IMR-90 (cell line): ENCODE measurements around the gene ISG20L2. TPM values are rescaled to one million over a fixed set of nuclear protein-coding genes. Genes with fewer than 3 reads are reported as not detected.

Source experiments
- ATAC-seq: fragments of 200-7000 bp; cut with Tn5 transposase; 2 replicates; pipeline ENCODE4 v1.9.1; 2020; ENCODE audit warnings: low read depth, mild to moderate bottlenecking, moderate library complexity
- BruUV-seq: library from RNA; stranded (reverse); fragments of 400-500 nt; replicated peaks from 2 replicates; lab custom pipeline; 2021; lab: Mats Ljungman, UMichigan
- CTCF ChIA-PET: fragments of 300-600 bp; formaldehyde crosslinking; extraction: SDS; loops from one replicate; lab custom pipeline; 2021; ENCODE audit warnings: antibody characterized with exemption; lab: Yijun Ruan, JAX
- POLR2A ChIA-PET: fragments of 300-600 bp; sonication (Branson Sonifier 250); formaldehyde crosslinking; loops from one replicate; lab custom pipeline; 2022; ENCODE audit warnings: antibody characterized with exemption; ENCODE audit not compliant: unreplicated experiment; lab: Charles Lee
- DNase-seq: peaks from one replicate; pipeline ENCODE4 v3.0.0; 2013
- H2AFZ ChIP-seq: replicated peaks from 2 replicates; pipeline ENCODE3; 2013; ENCODE audit warnings: low read length, mild to moderate bottlenecking; ENCODE audit not compliant: poor library complexity
- H2AK5ac ChIP-seq: 2 replicates; pipeline ENCODE4 v1.6.1; 2013; ENCODE audit warnings: low read depth, low read length, inconsistent platforms
- H2AK9ac ChIP-seq: replicated peaks from 2 replicates; pipeline ENCODE3; 2013; ENCODE audit warnings: mild to moderate bottlenecking, low read depth, low read length, moderate library complexity; ENCODE audit not compliant: poor library complexity
- H2BK120ac ChIP-seq: 2 replicates; pipeline ENCODE4 v1.6.1; 2013; ENCODE audit warnings: low read depth, low read length, inconsistent platforms
- H2BK15ac ChIP-seq: 3 replicates; pipeline ENCODE4 v1.6.1; 2013; ENCODE audit warnings: low read depth, low read length, inconsistent platforms
- H2BK20ac ChIP-seq: 2 replicates; pipeline ENCODE4 v1.6.1; 2013; ENCODE audit warnings: low read depth, mild to moderate bottlenecking, inconsistent platforms, low read length, moderate library complexity
- H2BK5ac ChIP-seq: 2 replicates; pipeline ENCODE4 v1.6.1; 2013; ENCODE audit warnings: mild to moderate bottlenecking, low read depth, low read length, inconsistent platforms; ENCODE audit not compliant: poor library complexity, severe bottlenecking
- H3K14ac ChIP-seq: replicated peaks from 2 replicates; pipeline ENCODE4 v1.6.1; 2013; ENCODE audit warnings: low read depth, low read length, inconsistent platforms
- H3K18ac ChIP-seq: 2 replicates; pipeline ENCODE4 v1.6.1; 2013; ENCODE audit warnings: low read depth, low read length, control low read depth
- H3K23ac ChIP-seq: 2 replicates; pipeline ENCODE4 v1.6.1; 2013; ENCODE audit warnings: low read depth, low read length, inconsistent platforms
- H3K27ac ChIP-seq: 2 replicates; pipeline ENCODE4 v1.5.1; 2013; ENCODE audit warnings: mild to moderate bottlenecking, control low read depth, low read length; ENCODE audit not compliant: insufficient read depth
- H3K27me3 ChIP-seq: 2 replicates; pipeline ENCODE4 v1.6.1; 2013; ENCODE audit warnings: low read length; ENCODE audit not compliant: control insufficient read depth, insufficient read depth
- H3K36me3 ChIP-seq: 2 replicates; pipeline ENCODE4 v1.6.1; 2013; ENCODE audit warnings: low read length, mixed read lengths; ENCODE audit not compliant: control insufficient read depth, insufficient read depth
- H3K4ac ChIP-seq: 2 replicates; pipeline ENCODE4 v1.6.1; 2013; ENCODE audit warnings: low read depth, low read length, inconsistent platforms
- H3K4me1 ChIP-seq: 2 replicates; pipeline ENCODE4 v1.6.1; 2013; ENCODE audit warnings: low read length, mixed read lengths; ENCODE audit not compliant: control insufficient read depth, insufficient read depth
- H3K4me2 ChIP-seq: 2 replicates; pipeline ENCODE4 v1.6.1; 2013; ENCODE audit warnings: low read depth, mild to moderate bottlenecking, control low read depth, low read length, moderate library complexity
- H3K4me3 ChIP-seq: 2 replicates; pipeline ENCODE4 v1.5.1; 2013; ENCODE audit warnings: low read depth, mild to moderate bottlenecking, control low read depth, low read length, moderate library complexity; ENCODE audit not compliant: insufficient read depth
- H3K56ac ChIP-seq: 2 replicates; pipeline ENCODE4 v1.6.1; 2013; ENCODE audit warnings: low read length, inconsistent platforms; ENCODE audit not compliant: insufficient read depth; ENCODE audit errors: extremely low read depth
- H3K79me1 ChIP-seq, 2 experiments: 2 replicates each; pipeline ENCODE4 v1.6.1; 2013; ENCODE audit warnings: low read length in 2 of 2, inconsistent platforms in 1 of 2, low read depth in 1 of 2
- H3K9ac ChIP-seq: 2 replicates; pipeline ENCODE4 v1.6.1; 2013; ENCODE audit warnings: low read depth, low read length, control low read depth
- H3K9me1 ChIP-seq: 2 replicates; pipeline ENCODE4 v1.6.1; 2013; ENCODE audit warnings: low read length, inconsistent platforms; ENCODE audit not compliant: insufficient read depth
- H3K9me3 ChIP-seq: 2 replicates; pipeline ENCODE4 v1.6.1; 2013; ENCODE audit warnings: low read length; ENCODE audit not compliant: control insufficient read depth, insufficient read depth
- H4K20me1 ChIP-seq: 2 replicates; pipeline ENCODE4 v1.6.1; 2013; ENCODE audit warnings: low read length, inconsistent platforms; ENCODE audit not compliant: insufficient read depth
- H4K5ac ChIP-seq: 2 replicates; pipeline ENCODE4 v1.6.1; 2013; ENCODE audit warnings: mild to moderate bottlenecking, low read depth, low read length, control low read depth
- H4K8ac ChIP-seq, 2 experiments: 2 replicates each; pipeline ENCODE4 v1.6.1; 2013; ENCODE audit warnings: low read depth in 2 of 2, low read length in 2 of 2, control low read depth in 1 of 2, inconsistent platforms in 1 of 2
- H4K91ac ChIP-seq: 2 replicates; pipeline ENCODE4 v1.6.1; 2013; ENCODE audit warnings: low read depth, low read length, inconsistent platforms; ENCODE audit not compliant: insufficient read depth
- BHLHE40 ChIP-seq: fragments of 150-350 bp; IDR thresholded peaks from 2 replicates; pipeline ENCODE4 v1.6.1; 2016; ENCODE audit warnings: mild to moderate bottlenecking, low read depth, low read length
- CEBPB ChIP-seq: IDR thresholded peaks from 2 replicates; pipeline ENCODE4 v1.6.1; 2012; ENCODE audit warnings: low read depth, low read length, improper control_type of control experiment
- CHD1 ChIP-seq: IDR thresholded peaks from 2 replicates; pipeline ENCODE4 v1.6.1; 2012; ENCODE audit warnings: low read depth, low read length, improper control_type of control experiment
- CTCF ChIP-seq: conservative IDR thresholded peaks from 2 replicates; pipeline ENCODE4 v1.5.1; 2012; ENCODE audit warnings: mild to moderate bottlenecking, low read depth, low read length, improper control_type of control experiment
- MAFK ChIP-seq: IDR thresholded peaks from 2 replicates; pipeline ENCODE4 v1.6.1; 2012; ENCODE audit warnings: low read depth, low read length, improper control_type of control experiment
- NFE2L2 ChIP-seq: fragments of 150-350 bp; IDR thresholded peaks from 2 replicates; pipeline ENCODE4 v1.6.1; 2016; ENCODE audit warnings: low read depth, mild to moderate bottlenecking, low read length
- POLR2A ChIP-seq: IDR thresholded peaks from 2 replicates; pipeline ENCODE4 v1.6.1; 2012; ENCODE audit warnings: mild to moderate bottlenecking, low read depth, low read length
- RCOR1 ChIP-seq: IDR thresholded peaks from 2 replicates; pipeline ENCODE4 v1.6.1; 2012; ENCODE audit warnings: mild to moderate bottlenecking, low read length, improper control_type of control experiment; ENCODE audit not compliant: insufficient replicate concordance
- RFX5 ChIP-seq: IDR thresholded peaks from 2 replicates; pipeline ENCODE4 v1.8.0; 2012; ENCODE audit warnings: low read depth, mild to moderate bottlenecking, low read length, moderate library complexity
- USF2 ChIP-seq: fragments of 150-350 bp; IDR thresholded peaks from 2 replicates; pipeline ENCODE4 v1.6.1; 2017; ENCODE audit warnings: mild to moderate bottlenecking, antibody characterized with exemption, low read length, low read depth
- WGBS, 2 experiments: methylation state at CpG; one replicate each; pipeline versions ENCODE4 v1.1.5 to v1.1.7; 2013; ENCODE audit warnings: missing lambda C conversion rate in 2 of 2; ENCODE audit not compliant: insufficient read length in 1 of 2; ENCODE audit errors: extremely low coverage in 2 of 2; 5-methylcytosine and 5-hydroxymethylcytosine counted together
- dilution Hi-C: fragments of 300-500 bp; cut with HindIII; formaldehyde crosslinking; loops from one replicate; pipeline ENCODE4 v1.14.3; 2018; ENCODE audit warnings: low sequenced_read_pairs; ENCODE audit not compliant: unreplicated experiment
- in situ Hi-C: fragments of 300-500 bp; cut with MboI; formaldehyde crosslinking; loops from 3 replicates; pipeline ENCODE4 v1.14.3; 2019; ENCODE audit warnings: low sequenced_read_pairs, inconsistent platforms, mixed read lengths
- intact Hi-C: fragments of 100-400 bp; cut with micrococcal nuclease; formaldehyde crosslinking; loops from 2 replicates; pipeline ENCODE4 v1.10.0; 2022
- polyA plus RNA-seq, 3 experiments: library from polyadenylated mRNA; depleted of rRNA; stranded (reverse); fragments of >200 nt; gene quantifications; 2 replicates each; pipeline ENCODE4 v1.2.3, GENCODE V29; 2012; ENCODE audit warnings: low replicate concordance in 1 of 3
- total RNA-seq: library from RNA; depleted of rRNA; stranded (reverse); fragments of >200 nt; gene quantifications from 2 replicates; pipeline ENCODE4 v1.2.3, GENCODE V29; 2012

Gene ISG20L2
- total and polyA plus RNA-seq, 2 of the 4 experiments (the other 2 are of a cell fraction): 17.0 to 27.3 TPM

- H4K91ac ChIP-seq: no peak overlapping the region
- ChIA-PET CTCF (no interaction called here), POLR2A (no interaction called here)
- H3K27ac ChIP-seq: no peak overlapping the region
- in situ Hi-C loops (no loop called here), intact Hi-C loops (no loop called here), dilution Hi-C loops (no loop called here)
- H2BK15ac ChIP-seq: no peak overlapping the region
- H3K4me3 ChIP-seq: no peak overlapping the region
- H3K23ac ChIP-seq: no peak overlapping the region
- H3K9me3 ChIP-seq: no peaks in the 10 kb centered on the region
- H3K4ac ChIP-seq: no peak overlapping the region
- H3K27me3 ChIP-seq: no peaks in the 10 kb centered on the region
- WGBS, 2 experiments: 90% methylated on average over 2 of the region's 4 CpGs; no CpG with 5 or more reads in 1 of the 2 experiments
- no peak overlapping the region for H3K14ac ChIP-seq
- no peak overlapping the region for H3K9ac ChIP-seq
- H3K18ac ChIP-seq: no peak overlapping the region
- ATAC-seq: no peak
- H3K4me2 ChIP-seq: no peak overlapping the region
- H3K9me1 ChIP-seq: no peaks in the 10 kb centered on the region
- TF ChIP-seq BHLHE40 (no peak), RCOR1 (no peak), USF2 (no peak), MAFK (no peak), CEBPB (no peak), RFX5 (no peak), CHD1 (no peak), CTCF (no peak), NFE2L2 (no peak), POLR2A (no peak)
- no peak overlapping the region for H2AK9ac ChIP-seq
- H4K8ac ChIP-seq: no peak overlapping the region
- peaks cover under 1 to 3% of the 10 kb centered on the region in 2 experiments; a peak in 3 of 4 replicates for H3K79me1 ChIP-seq
- no peaks in the 10 kb centered on the region for H3K36me3 ChIP-seq
- no peak overlapping the region for H4K5ac ChIP-seq
- H2AFZ ChIP-seq: no peak overlapping the region
- BruUV-seq: no TSS peak
- no peak overlapping the region for H2BK120ac ChIP-seq
- no peak overlapping the region for H3K56ac ChIP-seq
- no peak overlapping the region for H2AK5ac ChIP-seq
- H2BK20ac ChIP-seq: no peak overlapping the region
- H4K20me1 ChIP-seq: no peaks in the 10 kb centered on the region
- H2BK5ac ChIP-seq: no peak overlapping the region
- H3K4me1 ChIP-seq: no peaks in the 10 kb centered on the region
- DNase-seq: no peak
Measured at GRCh38 chr1:156760796-156761104, 32.2 kb upstream of the ISG20L2 start.
